Liver (tissue), 9 donors: ENCODE measurements around the gene FBXO21. TPM values are rescaled to one million over a fixed set of nuclear protein-coding genes. Genes with fewer than 3 reads are reported as not detected.

ENCODE experiments used
- DNase-seq: peaks from one replicate; pipeline ENCODE4 v3.0.0-alpha.2; 2017; ENCODE audit warnings: low spot score
- H3K27ac ChIP-seq, 2 donors: one replicate each; pipeline ENCODE4 v1.7.0; 2013; ENCODE audit warnings: inconsistent platforms in 2 of 2, low read length in 2 of 2, control low read depth in 1 of 2, low read depth in 1 of 2, mild to moderate bottlenecking in 1 of 2
- H3K27me3 ChIP-seq, 4 donors: one replicate each; pipeline versions ENCODE4 v1.6.1 to v1.7.0; 2013; ENCODE audit warnings: low read length in 3 of 4, inconsistent platforms in 1 of 4, mild to moderate bottlenecking in 1 of 4, moderate library complexity in 1 of 4; ENCODE audit not compliant: control insufficient read depth in 4 of 4, insufficient read depth in 4 of 4
- H3K36me3 ChIP-seq, 4 donors: one replicate each; pipeline versions ENCODE4 v1.6.1 to v1.7.0; 2013; ENCODE audit warnings: low read length in 3 of 4, mild to moderate bottlenecking in 3 of 4, low read depth in 1 of 4, moderate library complexity in 1 of 4; ENCODE audit not compliant: control insufficient read depth in 4 of 4, insufficient read depth in 3 of 4
- H3K4me1 ChIP-seq, 4 donors: one replicate each; pipeline versions ENCODE4 v1.6.1 to v1.7.0; 2013; ENCODE audit warnings: low read length in 3 of 4, mild to moderate bottlenecking in 3 of 4, moderate library complexity in 1 of 4; ENCODE audit not compliant: control insufficient read depth in 4 of 4, insufficient read depth in 4 of 4
- H3K4me3 ChIP-seq, 3 donors: one replicate each; pipeline versions ENCODE4 v1.6.1 to v1.7.0; 2013; ENCODE audit warnings: low read length in 3 of 3, control low read depth in 1 of 3, low read depth in 1 of 3, mild to moderate bottlenecking in 1 of 3
- H3K9ac ChIP-seq, 2 donors: one replicate each; pipeline ENCODE4 v1.7.0; 2013; ENCODE audit warnings: low read length in 2 of 2, mild to moderate bottlenecking in 2 of 2, moderate library complexity in 2 of 2, control low read depth in 1 of 2, low read depth in 1 of 2
- H3K9me3 ChIP-seq, 4 donors: one replicate each; pipeline versions ENCODE4 v1.6.1 to v1.7.0; 2013; ENCODE audit warnings: low read length in 3 of 4; ENCODE audit not compliant: control insufficient read depth in 4 of 4
- FOXA1 ChIP-seq: IDR thresholded peaks from 2 replicates; pipeline ENCODE4 v1.6.1; 2016; ENCODE audit warnings: antibody characterized with exemption
- FOXA2 ChIP-seq: IDR thresholded peaks from 2 replicates; pipeline ENCODE4 v1.6.1; 2016; ENCODE audit warnings: antibody characterized with exemption
- GABPA ChIP-seq, 2 donors: IDR thresholded peaks in 1 of 2; conservative IDR thresholded peaks in 1 of 2; 2 replicates each; pipeline ENCODE4 v1.6.1; 2016; ENCODE audit warnings: antibody characterized with exemption in 2 of 2, mild to moderate bottlenecking in 1 of 2, moderate library complexity in 1 of 2
- HNF4A ChIP-seq, 2 donors: conservative IDR thresholded peaks; 2 replicates each; pipeline ENCODE4 v1.6.1; 2016; ENCODE audit warnings: antibody characterized with exemption in 2 of 2, mild to moderate bottlenecking in 2 of 2
- HNF4G ChIP-seq: IDR thresholded peaks from 2 replicates; pipeline ENCODE4 v1.6.1; 2016; ENCODE audit warnings: antibody characterized with exemption
- JUND ChIP-seq, 2 donors: IDR thresholded peaks; 2 replicates each; pipeline ENCODE4 v1.6.1; 2016; ENCODE audit warnings: antibody characterized with exemption in 2 of 2
- NR2F2 ChIP-seq: IDR thresholded peaks from 2 replicates; pipeline ENCODE4 v1.6.1; 2016; ENCODE audit warnings: antibody characterized with exemption
- SP1 ChIP-seq: IDR thresholded peaks from 2 replicates; pipeline ENCODE4 v1.6.1; 2018; ENCODE audit warnings: antibody characterized with exemption, mild to moderate bottlenecking
- TAF1 ChIP-seq: conservative IDR thresholded peaks from 2 replicates; pipeline ENCODE4 v1.6.1; 2016; ENCODE audit warnings: antibody characterized with exemption, mild to moderate bottlenecking
- YY1 ChIP-seq: IDR thresholded peaks from 2 replicates; pipeline ENCODE4 v1.6.1; 2016; ENCODE audit warnings: antibody characterized with exemption, mild to moderate bottlenecking
- WGBS: extraction: QIAGEN DNeasy Blood & Tissue Kit; methylation state at CpG from one replicate; pipeline ENCODE4 v1.1.7; 2013; 5-methylcytosine and 5-hydroxymethylcytosine counted together
- polyA plus RNA-seq, 2 donors: library from polyadenylated mRNA; stranded (reverse) in 1 of 2; unstranded in 1 of 2; fragments of 200-250 nt in 1 of 2; fragments of >200 nt in 1 of 2; fragmentation: Nextera tagmentation in 1 of 2; extraction: Ambion mirVana in 1 of 2; gene quantifications; one replicate each; pipeline versions ENCODE4 v1.2.1 to v1.2.3, GENCODE V29; 2013 to 2015
- total RNA-seq, 2 donors: library from RNA; depleted of rRNA; stranded (reverse); fragments of >200 nt; gene quantifications; one replicate each; pipeline ENCODE4 v1.2.3, GENCODE V29; 2014
- TF ChIP-seq, protein P1 (sequence below): IDR thresholded peaks from 2 replicates; pipeline ENCODE4 v1.6.1; 2016; ENCODE audit warnings: antibody characterized with exemption
- TF ChIP-seq, protein P2 (sequence below): IDR thresholded peaks from 2 replicates; pipeline ENCODE4 v1.6.1; 2016; ENCODE audit warnings: antibody characterized with exemption
- TF ChIP-seq, protein P3 (sequence below): fragments of 150-350 bp; IDR thresholded peaks from 2 replicates; pipeline ENCODE4 v1.5.1; 2017; ENCODE audit warnings: improper control_type of control experiment, low read depth, low read length; ENCODE audit not compliant: missing input control
- TF ChIP-seq, protein P4 (sequence below): IDR thresholded peaks from 2 replicates; pipeline ENCODE4 v1.6.1; 2016; ENCODE audit warnings: antibody characterized with exemption, mild to moderate bottlenecking
- donor health status: healthy.
- donor health status: healthy.
- donor health status: healthy.
- donor health status: healthy.
- donor health status: healthy.

The FBXO21 gene
- total and polyA plus RNA-seq, 4 donors, result 12.9 to 54.4 (median 21.1) TPM

DNA sequence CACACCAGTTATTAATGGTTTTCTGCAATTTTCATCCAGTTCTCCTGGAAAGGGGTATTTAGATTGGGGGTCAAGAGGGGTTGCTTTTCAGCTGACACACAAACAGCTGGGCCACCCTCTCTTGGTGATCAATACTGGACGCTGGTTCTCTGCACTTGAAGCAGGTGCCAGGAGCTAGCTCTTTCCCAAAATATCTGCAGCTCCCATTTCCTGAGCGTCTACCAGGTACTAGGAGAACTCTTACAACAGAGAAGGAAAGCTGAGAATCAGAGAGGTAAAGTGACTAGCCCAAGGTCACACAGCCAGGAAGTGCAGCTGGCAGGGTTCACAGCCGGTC is 92.3 kb downstream of the FBXO21 start:
- TF ChIP-seq HNF4G, result no peak
- no peak for TF ChIP-seq GABPA (IDR thresholded peaks at IDR 0.05 in 1 of 2, conservative IDR thresholded peaks at IDR 0.05 in 1 of 2)
- TF ChIP-seq TAF1, result no peak
- no peak for TF ChIP-seq SP1
- TF ChIP-seq, protein P1, sequence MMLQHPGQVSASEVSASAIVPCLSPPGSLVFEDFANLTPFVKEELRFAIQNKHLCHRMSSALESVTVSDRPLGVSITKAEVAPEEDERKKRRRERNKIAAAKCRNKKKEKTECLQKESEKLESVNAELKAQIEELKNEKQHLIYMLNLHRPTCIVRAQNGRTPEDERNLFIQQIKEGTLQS, result no peak
- TF ChIP-seq, protein P2, sequence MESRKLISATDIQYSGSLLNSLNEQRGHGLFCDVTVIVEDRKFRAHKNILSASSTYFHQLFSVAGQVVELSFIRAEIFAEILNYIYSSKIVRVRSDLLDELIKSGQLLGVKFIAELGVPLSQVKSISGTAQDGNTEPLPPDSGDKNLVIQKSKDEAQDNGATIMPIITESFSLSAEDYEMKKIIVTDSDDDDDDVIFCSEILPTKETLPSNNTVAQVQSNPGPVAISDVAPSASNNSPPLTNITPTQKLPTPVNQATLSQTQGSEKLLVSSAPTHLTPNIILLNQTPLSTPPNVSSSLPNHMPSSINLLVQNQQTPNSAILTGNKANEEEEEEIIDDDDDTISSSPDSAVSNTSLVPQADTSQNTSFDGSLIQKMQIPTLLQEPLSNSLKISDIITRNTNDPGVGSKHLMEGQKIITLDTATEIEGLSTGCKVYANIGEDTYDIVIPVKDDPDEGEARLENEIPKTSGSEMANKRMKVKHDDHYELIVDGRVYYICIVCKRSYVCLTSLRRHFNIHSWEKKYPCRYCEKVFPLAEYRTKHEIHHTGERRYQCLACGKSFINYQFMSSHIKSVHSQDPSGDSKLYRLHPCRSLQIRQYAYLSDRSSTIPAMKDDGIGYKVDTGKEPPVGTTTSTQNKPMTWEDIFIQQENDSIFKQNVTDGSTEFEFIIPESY, result no peak
- no peak for TF ChIP-seq NR2F2
- TF ChIP-seq, protein P3, sequence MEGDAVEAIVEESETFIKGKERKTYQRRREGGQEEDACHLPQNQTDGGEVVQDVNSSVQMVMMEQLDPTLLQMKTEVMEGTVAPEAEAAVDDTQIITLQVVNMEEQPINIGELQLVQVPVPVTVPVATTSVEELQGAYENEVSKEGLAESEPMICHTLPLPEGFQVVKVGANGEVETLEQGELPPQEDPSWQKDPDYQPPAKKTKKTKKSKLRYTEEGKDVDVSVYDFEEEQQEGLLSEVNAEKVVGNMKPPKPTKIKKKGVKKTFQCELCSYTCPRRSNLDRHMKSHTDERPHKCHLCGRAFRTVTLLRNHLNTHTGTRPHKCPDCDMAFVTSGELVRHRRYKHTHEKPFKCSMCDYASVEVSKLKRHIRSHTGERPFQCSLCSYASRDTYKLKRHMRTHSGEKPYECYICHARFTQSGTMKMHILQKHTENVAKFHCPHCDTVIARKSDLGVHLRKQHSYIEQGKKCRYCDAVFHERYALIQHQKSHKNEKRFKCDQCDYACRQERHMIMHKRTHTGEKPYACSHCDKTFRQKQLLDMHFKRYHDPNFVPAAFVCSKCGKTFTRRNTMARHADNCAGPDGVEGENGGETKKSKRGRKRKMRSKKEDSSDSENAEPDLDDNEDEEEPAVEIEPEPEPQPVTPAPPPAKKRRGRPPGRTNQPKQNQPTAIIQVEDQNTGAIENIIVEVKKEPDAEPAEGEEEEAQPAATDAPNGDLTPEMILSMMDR, result no peak
- TF ChIP-seq JUND (IDR thresholded peaks at IDR 0.05), result no peak
- no peak for TF ChIP-seq FOXA1
- TF ChIP-seq HNF4A (conservative IDR thresholded peaks at IDR 0.05), result no peak
- 21% methylated on average over 3 of the region's 3 CpGs for WGBS
- Histone ChIP-seq H3K27me3 (peaks cover 0 to 16% (median 2%) of the 10 kb centered on the region in 4 donors), H3K4me3 (peak overlapping the region in 1 of 3 donors; percentile 71), H3K4me1 (peaks cover 0 to 12% (median 9%) of the 10 kb centered on the region in 4 donors), H3K36me3 (no peaks in the 10 kb centered on the region), H3K27ac (no peak overlapping the region), H3K9me3 (no peaks in the 10 kb centered on the region), H3K9ac (no peak overlapping the region)
- no peak for DNase-seq

DNA sequence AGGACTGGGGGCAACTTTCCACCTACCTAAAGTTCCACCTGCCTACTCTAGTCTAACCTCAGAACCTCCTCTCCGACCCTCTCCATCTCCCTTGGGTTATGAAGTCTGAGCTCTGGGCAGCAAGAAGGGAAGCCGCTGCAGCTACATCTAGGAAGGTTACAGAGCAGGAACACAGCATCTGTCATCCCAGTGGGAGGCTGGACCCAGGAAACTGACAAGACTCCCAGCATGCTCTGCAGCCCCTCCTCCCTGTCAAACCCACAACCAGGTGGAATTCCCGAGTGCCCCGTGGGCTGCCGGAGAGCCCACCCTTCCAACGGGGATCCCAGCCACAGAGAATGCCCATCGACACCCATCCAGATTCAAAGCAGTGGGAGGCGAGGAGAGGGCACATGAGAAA is 93.1 kb downstream of the FBXO21 start:
- H3K27me3 ChIP-seq, result peaks cover 0 to 16% (median 2%) of the 10 kb centered on the region in 4 donors
- no peak overlapping the region for H3K4me3 ChIP-seq
- no peak overlapping the region for H3K9ac ChIP-seq
- H3K27ac ChIP-seq, result no peak overlapping the region
- no peaks in the 10 kb centered on the region for H3K9me3 ChIP-seq
- peaks cover 0 to 12% (median 9%) of the 10 kb centered on the region in 4 donors for H3K4me1 ChIP-seq
- H3K36me3 ChIP-seq, result no peaks in the 10 kb centered on the region
- no peak for TF ChIP-seq HNF4G
- TF ChIP-seq YY1, result no peak
- TF ChIP-seq, protein P3, result no peak
- TF ChIP-seq GABPA (IDR thresholded peaks at IDR 0.05 in 1 of 2, conservative IDR thresholded peaks at IDR 0.05 in 1 of 2), result no peak
- no peak for TF ChIP-seq HNF4A (conservative IDR thresholded peaks at IDR 0.05)
- no peak for TF ChIP-seq SP1
- TF ChIP-seq FOXA2, result no peak
- TF ChIP-seq NR2F2, result no peak
- TF ChIP-seq FOXA1, result no peak
- TF ChIP-seq, protein P4, sequence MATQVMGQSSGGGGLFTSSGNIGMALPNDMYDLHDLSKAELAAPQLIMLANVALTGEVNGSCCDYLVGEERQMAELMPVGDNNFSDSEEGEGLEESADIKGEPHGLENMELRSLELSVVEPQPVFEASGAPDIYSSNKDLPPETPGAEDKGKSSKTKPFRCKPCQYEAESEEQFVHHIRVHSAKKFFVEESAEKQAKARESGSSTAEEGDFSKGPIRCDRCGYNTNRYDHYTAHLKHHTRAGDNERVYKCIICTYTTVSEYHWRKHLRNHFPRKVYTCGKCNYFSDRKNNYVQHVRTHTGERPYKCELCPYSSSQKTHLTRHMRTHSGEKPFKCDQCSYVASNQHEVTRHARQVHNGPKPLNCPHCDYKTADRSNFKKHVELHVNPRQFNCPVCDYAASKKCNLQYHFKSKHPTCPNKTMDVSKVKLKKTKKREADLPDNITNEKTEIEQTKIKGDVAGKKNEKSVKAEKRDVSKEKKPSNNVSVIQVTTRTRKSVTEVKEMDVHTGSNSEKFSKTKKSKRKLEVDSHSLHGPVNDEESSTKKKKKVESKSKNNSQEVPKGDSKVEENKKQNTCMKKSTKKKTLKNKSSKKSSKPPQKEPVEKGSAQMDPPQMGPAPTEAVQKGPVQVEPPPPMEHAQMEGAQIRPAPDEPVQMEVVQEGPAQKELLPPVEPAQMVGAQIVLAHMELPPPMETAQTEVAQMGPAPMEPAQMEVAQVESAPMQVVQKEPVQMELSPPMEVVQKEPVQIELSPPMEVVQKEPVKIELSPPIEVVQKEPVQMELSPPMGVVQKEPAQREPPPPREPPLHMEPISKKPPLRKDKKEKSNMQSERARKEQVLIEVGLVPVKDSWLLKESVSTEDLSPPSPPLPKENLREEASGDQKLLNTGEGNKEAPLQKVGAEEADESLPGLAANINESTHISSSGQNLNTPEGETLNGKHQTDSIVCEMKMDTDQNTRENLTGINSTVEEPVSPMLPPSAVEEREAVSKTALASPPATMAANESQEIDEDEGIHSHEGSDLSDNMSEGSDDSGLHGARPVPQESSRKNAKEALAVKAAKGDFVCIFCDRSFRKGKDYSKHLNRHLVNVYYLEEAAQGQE, result no peak
- TF ChIP-seq, protein P1, result no peak
- 30% methylated on average over 8 of the region's 8 CpGs for WGBS
- DNase-seq, result no peak
